ENCODE measurements around the gene GPR152. TPM values are rescaled to one million over a fixed set of nuclear protein-coding genes. Genes with fewer than 3 reads are reported as not detected.

GPR152 gene
- total and polyA plus RNA-seq, 2 of the 8 experiments (the other 6 are each of a cell fraction or from before 2014, with no cell fraction given) = not detected

- Histone ChIP-seq H3K36me3 (ENCODE audit: control insufficient read depth in 2 of 4, insufficient read depth in 4 of 4, low read length in 3 of 4) (no peaks in the 10 kb centered on the region), H2BK5ac (ENCODE audit: low read depth, low read length) (no peak overlapping the region), H3K14ac (ENCODE audit: insufficient read length) (no peak overlapping the region), H3K9me3 (ENCODE audit: insufficient read depth in 2 of 2, low read depth in 1 of 2, low read length in 1 of 2) (no peaks in the 10 kb centered on the region), H4K20me1 (replicated peaks in 1 of 2; ENCODE audit: control insufficient read depth in 1 of 2, insufficient read depth in 2 of 2, low read length in 2 of 2) (peaks cover 0 to 3% of the 10 kb centered on the region in 2 experiments), H2BK20ac (ENCODE audit: low read length) (no peak overlapping the region), H2BK120ac (replicated peaks; ENCODE audit: low read depth, low read length) (no peak overlapping the region), H3K4ac (replicated peaks; ENCODE audit: insufficient read length, low read depth, low read length) (peak overlapping the region; percentile 46), H3K79me1 (ENCODE audit: low read depth, low read length) (no peaks in the 10 kb centered on the region), H3K56ac (replicated peaks; ENCODE audit: insufficient read length, low read depth, low read length) (no peak overlapping the region), H4K91ac (replicated peaks; ENCODE audit: insufficient read length, low read length) (no peak overlapping the region), H3K4me2 (ENCODE audit: insufficient read depth in 1 of 2, low read depth in 2 of 2, low read length in 2 of 2) (peak overlapping the region; percentile 57 to 86; a peak in 2 of 4 replicates), H3K23me2 (ENCODE audit: low read depth, low read length) (peaks cover 12% of the 10 kb centered on the region; the same call in 1 of the 2 replicates), H3K4me1 (replicated peaks in 1 of 4; ENCODE audit: control insufficient read depth in 3 of 4, insufficient read depth in 4 of 4, low read length in 3 of 4) (peaks cover 4 to 15% (median 11%) of the 10 kb centered on the region in 4 experiments), H3K18ac (ENCODE audit: extremely low read depth, low read length) (no peak overlapping the region; the same call in 1 of the 2 replicates), H3K27ac (ENCODE audit: low read depth, low read length) (no peak overlapping the region), H4K5ac (ENCODE audit: insufficient read length, low read depth, low read length) (no peak overlapping the region), H3K79me2 (ENCODE audit: control insufficient read depth in 1 of 2, insufficient read depth in 2 of 2, low read length in 2 of 2) (no peaks in the 10 kb centered on the region), H3K23ac (ENCODE audit: insufficient read length) (no peak overlapping the region), H4K8ac (ENCODE audit: extremely low read depth, insufficient read depth, low read length) (no peak overlapping the region; the same call in 1 of the 2 replicates), H2AFZ (ENCODE audit: low read length) (no peak overlapping the region), H2AK5ac (ENCODE audit: low read depth, low read length) (peak overlapping the region; percentile 93; the same call in 1 of the 2 replicates), H3K27me3 (replicated peaks in 1 of 4; ENCODE audit: control insufficient read depth in 3 of 4, extremely low read depth in 1 of 4, insufficient read depth in 3 of 4, low read length in 3 of 4) (peaks cover 0 to 18% (median 7%) of the 10 kb centered on the region in 4 experiments; a peak in 5 of 7 replicates), H2BK12ac (ENCODE audit: low read depth, low read length) (0 out of 2 replicates have a peak overlapping the region, but pooled peaks have one; percentile 68), H3K9ac (replicated peaks in 1 of 4; ENCODE audit: extremely low read depth in 1 of 4, low read depth in 3 of 4, low read length in 3 of 4) (no peak overlapping the region; a peak in 2 of 7 replicates), H3K4me3 (ENCODE audit: extremely low read depth in 1 of 4, insufficient read depth in 2 of 4, low read depth in 3 of 4, low read length in 4 of 4) (peak overlapping the region in 1 of 4 experiments; percentile 67; a peak in 1 of 8 replicates), H2BK15ac (ENCODE audit: low read length) (no peak overlapping the region)
- ChIA-PET CTCF (ENCODE audit: partially characterized antibody) (interaction anchor here (0.7 to 1.6 kb wide), 6 partner anchors 10 to 65 kb away, joined by 3 to 5 read pairs (median 4); partner anchors contain the start of genes PPP1CA and TBC1D10C), POLR2A (ENCODE audit: partially characterized antibody) (interaction anchor here (1.3 to 10.2 kb wide), 4 partner anchors 19 to 66 kb away, joined by 3 to 104 read pairs (median 4); partner anchors contain the start of genes PTPRCAP and RAD9A)
- 78% methylated on average over 20 of the region's 21 CpGs; no CpG with 5 or more reads in 1 of the 2 experiments for whole genome bisulfite sequencing, 2 experiments (ENCODE audit: extremely low coverage in 1 of 2, insufficient coverage in 1 of 2, insufficient read length in 1 of 2, insufficient replicate concordance in 2 of 2, low coverage in 1 of 2, low lambda C conversion rate in 2 of 2, missing lambda C conversion rate in 1 of 2)
- FAIRE-seq (no peak), DNase-seq (ENCODE audit: low read depth in 1 of 2, low spot score in 2 of 2) (no peak)
Observed at GRCh38 chr11:67416416-67417335, 35.9 kb downstream of the GPR152 start.

Measured in H1 (cell line).